IPS DF 4.7 (cell line): ENCODE results near the gene MDFI.

Source experiments
- DNase-seq: peaks from one replicate; pipeline ENCODE4 v3.0.0-alpha.2; 2013; ENCODE audit warnings: low spot score; ENCODE audit errors: extremely low read depth

Gene MDFI

DNA sequence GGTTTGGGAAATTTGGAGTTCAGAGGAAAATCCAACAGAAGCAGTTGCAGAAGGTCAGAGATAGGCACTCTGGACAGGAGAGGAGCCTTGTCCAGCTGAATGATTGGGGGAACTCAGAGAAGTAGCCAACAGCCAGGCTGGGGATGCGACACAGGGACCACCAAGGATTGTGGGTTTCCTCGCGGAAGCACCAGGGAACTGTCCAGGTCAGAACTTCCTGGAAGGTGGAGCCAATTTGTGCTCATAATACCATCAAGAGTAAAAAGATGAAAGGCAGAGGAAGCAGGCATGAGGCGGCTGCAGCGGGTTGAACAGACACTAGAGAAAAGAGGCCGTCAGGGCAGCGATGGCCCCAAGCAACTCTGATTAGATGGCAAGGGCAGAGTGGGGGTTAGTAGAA lies 33.7 kb downstream of the MDFI start:
- DNase-seq: no peak

DNA sequence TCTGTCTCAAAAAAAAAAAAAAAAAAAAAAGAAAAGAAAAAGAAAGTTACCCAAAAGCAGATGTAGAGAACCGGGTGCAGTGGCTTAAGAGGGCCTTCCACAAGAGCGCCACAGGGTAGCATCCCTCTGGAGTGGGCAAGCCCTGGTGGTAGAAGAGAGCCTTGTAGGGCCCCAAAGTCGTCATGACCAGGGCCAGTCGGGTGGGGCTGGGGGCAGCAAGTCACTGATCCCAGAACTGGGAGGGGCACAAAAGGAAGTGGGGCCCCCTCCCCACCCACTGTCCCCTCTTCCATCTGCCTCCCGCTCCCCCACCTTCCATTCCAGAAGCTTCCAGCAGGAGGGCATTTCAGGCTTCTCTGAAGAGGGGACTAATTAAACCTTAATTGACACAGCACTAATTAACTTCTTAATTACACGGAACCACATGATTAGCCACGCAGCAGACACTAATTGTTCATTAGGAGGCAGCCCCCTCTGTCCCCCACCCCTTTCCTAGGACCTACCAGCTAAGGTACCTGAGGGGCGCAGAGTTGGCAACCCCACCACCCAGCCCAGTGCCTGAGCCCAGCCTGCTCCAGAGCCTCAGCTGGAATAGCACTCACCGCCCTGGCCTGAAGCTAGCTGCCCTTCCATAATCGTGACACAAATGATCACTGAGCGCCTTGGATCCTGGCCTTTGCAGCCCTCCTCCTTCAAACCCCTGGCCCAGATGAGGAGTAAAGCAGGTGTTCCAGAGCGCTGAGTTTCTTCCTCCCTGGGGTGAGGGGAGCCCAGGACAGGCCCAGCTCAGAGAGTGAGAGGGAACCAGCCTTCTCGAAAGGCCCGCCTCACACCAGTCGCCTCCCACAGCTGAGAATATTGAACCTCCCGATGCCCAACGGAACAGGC lies 34.8 kb downstream of the MDFI start:
- DNase-seq: no peak

DNA sequence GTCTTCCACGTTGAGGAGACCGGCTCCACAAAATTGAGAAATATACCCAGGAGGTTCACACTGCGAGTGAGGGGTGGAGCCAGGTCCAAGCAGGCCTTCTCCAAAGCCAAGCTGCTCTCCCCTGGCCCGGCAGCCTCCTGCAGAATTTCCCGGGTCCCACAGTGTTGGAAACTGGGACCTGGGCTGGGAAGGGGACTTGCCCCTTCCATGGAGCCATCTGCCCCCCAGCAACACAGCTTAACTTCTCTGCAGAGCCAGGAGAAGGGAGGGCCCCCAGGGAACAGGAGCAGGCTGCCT lies 35.4 kb downstream of the MDFI start:
- DNase-seq: no peak

DNA sequence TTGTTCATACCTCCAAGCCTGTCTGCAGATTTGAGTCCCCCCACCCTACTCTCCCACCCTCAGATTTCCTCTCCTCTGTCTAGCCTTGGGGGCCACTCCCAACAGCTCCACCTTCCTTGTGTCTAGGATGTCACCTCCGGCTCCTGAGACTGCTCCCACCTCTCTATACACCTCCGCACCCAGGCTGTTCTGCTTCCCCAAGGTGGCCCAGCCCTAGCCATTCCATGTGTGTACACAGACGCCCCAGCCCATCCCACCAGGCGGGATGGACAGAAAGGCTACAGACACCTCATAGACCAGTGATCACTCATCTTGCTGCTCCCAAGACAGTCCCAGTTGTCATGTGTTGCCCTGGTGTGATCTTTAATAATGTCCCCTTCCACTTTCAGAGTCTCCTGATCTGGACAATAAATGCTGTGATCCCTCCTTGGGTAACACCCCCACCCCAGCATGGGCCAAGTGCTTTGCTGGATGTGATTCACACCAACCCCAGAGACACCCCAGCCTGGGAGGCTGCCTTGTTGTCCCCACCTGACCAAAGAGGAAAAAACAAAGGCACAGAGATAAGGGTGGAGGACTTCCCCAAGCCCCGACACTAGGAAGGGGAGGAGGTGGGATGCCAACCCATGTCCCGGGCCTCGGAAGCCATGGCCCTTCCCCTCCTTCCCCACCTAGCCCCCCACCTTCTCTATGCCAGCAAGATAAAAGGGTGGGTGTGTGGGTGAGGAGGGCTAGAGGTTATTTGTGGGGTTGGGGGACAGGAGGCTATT lies 36.1 kb downstream of the MDFI start:
- no peak for DNase-seq

DNA sequence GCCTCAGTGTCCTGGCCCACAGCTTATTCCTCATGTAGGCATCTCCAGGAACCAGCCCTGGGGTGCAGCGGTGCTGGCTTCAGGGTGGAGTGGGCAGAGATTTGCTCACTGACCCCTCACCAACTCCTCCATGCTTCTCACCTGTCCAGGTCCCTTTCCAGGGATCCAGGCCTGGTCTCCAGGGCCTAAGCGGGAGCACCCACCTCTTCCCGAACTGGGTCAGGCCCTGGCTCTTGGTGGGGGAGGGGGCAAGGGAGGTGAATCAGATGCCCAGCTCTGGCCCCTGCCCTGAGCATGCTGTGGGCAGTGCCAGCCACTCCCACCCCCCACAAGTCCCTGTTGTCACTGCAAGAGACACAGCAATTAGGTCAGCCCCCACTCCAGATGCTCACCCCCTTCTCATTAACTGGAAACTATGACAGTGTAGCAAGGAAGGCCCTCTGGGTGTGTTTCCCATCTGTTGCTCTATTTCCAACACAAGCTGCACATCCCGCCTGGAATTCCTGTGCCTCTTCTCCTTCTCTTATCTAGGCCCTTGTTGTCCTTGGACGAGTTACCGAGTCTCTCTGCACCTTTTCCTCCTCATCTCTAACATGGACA lies 37.0 kb downstream of the MDFI start:
- no peak for DNase-seq

DNA sequence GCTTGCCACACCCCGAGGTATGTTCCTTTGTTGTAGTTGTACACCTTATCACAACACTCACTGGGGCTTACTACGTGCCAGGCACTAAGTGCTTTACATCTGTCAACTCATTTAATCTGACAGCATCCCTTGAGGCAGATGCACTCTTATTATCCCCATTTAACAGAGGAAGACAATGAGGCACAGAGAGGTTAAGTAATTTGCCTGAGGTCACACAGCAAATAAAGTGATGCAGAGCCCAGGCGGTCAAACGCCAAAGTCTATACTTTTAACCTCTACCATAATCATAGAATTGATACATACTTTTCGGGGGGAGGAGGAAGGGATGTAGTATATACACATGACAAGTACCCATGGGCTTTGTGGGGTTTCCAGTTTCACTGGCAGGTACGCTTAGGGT lies 37.7 kb downstream of the MDFI start:
- DNase-seq: no peak

DNA sequence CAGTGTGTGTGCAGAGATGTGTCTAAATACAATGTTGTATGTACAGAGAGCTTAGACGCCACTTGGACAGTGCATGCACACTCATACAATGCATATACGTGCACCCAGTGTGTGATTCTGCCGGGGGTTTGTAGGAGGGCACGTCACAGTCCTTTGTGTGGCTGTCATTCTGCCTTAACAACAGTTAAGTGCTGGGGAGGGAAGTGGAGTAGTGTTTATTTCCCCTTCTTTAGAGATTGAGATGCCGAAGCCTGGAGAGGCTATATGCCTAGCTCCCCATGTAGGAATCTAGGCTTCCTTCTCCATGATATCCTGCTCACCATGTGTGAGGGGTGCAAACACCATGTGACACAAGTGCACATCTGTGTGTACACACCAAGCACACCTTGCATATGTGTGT lies 38.2 kb downstream of the MDFI start:
- DNase-seq: no peak

DNA sequence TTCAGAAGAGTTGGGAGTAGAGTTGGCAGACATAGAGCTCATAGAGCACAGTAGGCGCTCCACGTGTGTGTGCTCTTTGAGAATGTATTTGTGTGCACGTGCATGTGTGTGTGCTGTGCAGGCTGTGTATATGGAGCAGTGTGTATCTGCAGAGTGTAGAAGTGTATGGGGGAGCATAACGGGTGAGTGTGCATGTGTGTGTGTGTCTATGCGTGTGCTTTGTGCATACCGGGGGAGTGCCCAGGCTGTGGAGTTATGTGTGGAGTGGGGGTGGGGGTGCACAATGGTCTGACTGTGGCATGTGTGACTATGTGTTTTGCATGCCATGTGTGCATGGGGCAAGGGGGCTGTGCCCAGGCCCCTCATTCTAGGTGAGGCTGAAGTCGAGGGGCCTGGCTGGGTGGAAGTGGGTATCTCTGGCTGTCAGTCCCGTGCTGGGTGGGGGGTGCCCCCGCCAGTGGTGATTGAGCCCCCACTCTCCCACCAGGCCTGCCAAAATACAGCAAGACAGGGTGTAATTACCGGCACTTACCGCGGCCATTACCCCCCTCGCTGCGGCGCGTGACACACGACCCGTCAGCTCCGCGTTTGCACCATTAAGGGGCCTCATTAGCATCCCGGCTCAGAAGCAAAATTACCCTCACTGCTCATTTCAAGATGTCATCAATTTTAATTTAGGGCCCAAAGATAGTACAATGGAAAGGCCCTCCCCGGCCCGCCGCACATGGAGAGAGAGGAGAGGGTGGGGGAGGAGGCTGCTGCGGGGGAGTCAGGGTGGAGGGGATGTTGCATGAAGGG lies 39.1 kb downstream of the MDFI start:
- no peak for DNase-seq

DNA sequence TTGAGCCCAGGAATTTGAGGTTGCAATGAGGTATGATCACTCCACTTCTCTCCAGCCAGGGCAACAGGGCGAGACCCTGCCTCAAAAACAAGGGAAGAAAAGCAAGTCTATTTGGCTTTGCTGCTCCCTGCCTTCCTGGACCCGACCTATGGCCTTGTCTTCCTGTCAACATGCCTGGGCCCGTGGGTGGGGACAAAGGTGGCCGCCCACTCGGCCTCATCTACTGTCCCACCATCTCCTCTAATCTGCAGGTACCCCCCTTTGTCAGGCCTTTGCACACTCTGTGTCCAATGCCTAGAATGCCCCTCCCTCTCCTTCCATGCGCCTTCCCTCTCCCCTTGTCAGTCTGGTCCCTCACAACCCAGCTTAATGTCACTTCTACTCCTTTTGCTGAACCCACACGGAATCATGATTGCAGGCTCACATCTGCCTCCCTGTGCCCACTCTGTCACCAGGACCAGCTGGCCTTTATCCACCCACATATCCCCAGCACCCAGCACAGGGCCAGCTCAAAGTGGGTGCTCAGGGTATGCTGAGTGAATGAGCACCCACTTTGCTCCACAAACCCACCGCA lies 40.3 kb downstream of the MDFI start:
- DNase-seq: no peak

DNA sequence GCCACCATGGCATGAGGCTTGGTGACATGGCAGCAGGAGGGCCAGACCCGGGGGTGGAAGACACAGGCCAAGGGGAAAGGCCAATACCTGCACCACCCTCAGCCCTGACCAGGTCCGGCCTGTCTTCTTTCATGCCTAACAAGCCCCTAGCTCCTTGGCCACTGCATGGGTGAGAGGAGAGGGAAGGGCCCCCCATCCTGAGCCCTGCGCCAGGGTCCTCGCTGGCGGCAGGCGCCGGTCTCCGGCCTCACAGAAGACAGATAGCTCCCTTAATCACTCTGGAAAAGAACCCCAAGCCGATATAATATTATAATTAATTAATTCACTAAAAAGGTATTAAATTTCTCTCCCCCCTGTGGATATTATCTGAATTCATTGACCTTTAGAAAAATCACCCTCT lies 41.4 kb downstream of the MDFI start:
- no peak for DNase-seq

DNA sequence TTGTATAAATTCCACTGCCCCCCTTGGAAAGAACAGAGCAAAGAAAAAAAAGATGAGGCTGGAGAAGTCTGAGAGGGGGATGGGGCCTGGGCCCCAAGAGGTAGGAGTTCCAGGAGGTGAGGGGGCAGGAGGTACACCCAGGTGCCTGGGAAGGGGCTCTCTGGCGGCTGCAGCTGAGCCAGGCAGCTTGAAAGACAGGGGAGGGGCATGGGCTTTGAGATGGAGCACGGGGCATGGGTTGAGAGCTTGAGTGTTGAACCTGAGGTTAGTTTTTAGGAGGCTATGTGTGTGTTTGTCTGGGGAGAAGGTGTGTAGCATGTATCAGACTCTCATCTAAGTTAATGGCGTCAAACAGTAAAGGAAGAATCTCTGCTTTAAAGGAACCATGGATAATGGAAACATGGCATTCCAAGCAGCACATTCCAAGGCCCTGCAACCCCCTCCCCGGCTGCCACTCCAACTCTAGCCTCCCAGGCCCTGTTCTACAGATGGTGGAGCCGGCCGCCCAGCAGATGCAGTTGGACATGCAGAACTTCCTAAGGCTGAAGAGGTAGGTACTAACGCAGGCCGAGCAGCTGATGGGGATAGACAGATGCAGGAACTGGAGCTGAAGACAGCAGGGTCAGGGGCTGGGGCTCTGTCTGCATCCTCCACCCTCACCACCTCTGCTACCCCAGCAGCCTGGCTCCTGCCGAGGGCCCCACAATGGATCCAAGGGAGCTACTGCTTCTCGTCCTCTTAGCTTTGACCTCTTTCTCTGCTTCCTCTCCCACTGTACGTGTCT lies 42.1 kb downstream of the MDFI start:
- no peak for DNase-seq

DNA sequence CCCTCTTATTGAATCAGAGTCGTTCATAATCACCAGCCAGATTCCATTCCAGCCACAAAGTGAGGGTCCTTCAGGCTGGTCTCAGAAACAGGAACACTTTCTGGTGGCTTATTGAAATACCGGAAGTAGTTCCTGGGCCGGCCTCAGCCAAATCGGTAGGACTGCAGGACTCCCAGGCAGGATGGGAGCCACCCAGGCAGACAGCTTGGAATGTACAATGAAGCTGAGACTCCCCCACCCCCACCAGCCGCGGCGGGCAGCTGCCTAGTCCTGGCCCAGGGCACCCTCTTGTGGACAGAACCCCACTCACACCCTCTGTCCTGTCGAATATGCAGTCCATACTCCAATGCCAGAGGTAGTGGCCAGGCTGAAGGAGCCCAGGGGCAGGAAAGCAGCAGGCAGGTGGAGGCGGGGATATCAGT lies 43.8 kb downstream of the MDFI start:
- DNase-seq: peak; percentile 69

DNA sequence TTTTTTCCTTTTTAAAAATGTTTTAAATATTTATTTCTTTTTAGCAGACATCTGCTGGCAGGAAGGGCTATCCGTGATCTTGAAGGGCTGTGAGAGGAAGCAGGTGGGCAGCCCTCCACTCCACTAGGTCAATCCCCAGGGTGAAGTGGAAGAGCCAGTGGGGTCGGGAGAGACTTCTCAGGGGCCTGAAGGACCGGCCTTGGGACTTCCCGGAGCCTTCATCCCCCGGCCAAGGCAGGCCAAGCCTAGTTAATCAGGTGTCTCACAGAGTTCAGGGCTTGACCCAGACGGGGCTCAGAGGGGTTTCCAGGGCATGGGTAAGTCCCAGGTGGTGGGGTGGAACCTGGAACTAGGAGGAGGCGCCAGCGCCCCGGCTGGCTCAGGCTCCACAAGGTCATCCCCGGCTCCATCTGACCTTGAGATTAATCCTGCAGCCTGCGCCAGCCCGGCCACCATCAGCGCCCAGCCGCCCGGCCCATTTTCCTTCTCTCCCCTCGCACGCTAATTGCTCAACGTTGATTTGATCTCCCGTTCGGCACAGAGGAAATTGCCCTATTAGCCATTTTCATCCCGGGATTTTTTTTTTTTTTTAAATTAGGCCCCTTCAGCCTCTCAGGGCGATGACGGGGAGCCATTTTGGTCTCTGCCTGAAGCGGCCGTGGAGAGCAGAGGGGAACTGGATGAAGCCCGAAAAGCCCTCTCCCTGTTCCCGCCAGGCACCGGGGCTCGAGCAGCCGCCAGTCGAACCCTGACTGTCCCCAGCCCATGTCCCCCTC lies 44.4 kb downstream of the MDFI start:
- DNase-seq: no peak

DNA sequence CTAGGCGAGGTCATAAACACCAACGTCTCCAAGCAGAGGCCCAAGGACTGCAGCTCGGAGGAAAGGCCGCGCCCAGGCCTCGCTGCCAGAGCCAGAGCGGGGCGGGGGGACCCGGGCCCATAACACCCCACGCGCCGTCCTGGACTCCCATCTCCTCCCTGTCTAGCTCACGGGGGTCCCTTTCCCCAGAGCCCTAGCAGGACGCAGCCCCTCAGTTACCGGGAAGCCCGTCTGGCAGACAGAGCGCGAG lies 44.9 kb downstream of the MDFI start:
- DNase-seq: no peak

DNA sequence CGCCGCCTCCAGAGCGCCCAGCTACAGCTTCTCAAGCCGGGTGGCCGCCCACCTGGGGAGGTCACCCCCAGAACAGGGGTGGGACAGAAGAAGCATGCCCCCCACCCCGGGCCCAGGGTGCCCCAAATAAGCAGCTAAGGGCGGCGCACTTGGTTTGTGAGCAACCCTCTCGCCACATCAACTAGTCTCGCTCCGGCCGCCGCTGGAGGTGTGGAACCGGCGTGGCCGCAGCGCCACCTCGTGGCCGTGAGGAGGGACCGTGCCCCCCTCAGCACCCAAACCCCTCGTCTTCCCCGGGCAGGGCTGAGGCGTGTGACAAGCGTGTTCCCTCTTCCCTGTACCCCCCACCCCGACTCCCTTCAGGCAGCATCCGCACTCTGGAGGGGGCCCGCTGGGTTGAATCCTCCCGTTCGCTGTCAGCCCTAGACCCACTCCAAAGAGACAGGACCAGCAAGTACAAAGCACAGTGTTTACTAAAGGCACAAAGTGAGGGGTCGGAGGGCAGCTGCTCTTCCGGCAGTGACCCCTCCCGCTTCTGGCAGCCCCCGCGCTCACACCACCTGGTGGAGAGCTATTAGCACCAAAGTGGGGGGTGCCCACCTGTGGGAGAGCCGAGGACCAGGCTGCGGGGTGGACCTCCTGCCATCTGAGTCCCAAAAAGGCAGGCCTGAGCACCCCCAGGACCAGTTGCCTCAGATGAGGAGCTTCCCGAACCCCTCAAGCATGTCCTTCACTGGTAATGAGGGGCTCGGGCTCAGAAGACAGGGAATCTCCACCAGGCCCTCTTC lies 45.4 kb downstream of the MDFI start:
- DNase-seq: no peak

DNA sequence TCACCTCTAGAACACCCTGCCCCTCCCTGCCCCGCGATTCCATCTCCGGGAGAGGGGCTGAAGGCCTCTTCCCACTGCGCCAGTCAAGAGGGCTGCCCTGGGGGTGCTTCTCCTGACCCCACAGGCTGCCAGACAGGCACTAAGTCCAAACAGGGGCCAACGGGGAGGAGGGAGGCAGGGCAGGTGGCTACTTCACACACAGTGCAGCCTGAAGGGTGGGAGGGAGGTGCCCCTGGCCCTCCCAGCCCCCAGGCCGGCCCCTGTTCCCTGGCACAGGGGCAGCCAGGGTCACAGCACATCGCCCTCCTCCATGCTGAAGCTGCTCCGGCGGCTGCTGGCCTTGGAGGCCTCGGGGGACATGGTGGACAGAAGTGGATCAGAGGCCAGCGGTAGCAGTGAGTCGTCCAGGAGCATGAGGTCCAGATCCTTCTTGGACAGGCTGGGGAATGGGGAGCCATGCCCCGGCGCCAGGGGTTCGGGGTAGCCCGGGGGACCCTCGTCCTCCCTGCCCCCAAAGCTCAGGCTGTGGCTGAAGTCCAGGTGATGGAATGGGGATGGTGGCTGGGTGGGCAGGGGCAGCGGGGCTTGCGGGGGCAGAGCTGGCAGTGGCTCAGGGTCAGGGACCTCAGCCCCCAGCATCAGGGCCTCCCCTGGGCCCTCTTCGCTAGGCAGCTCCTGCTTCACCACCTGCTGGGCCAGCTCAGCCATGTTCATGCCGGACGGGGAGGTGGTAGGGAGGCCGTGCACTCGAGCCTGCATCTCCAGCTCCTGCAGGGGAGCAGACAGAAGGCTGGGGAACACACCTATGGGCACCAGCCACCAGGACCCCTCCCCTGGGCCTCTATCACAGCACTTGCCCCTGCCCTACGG lies 46.3 kb downstream of the MDFI start:
- DNase-seq: no peak

DNA sequence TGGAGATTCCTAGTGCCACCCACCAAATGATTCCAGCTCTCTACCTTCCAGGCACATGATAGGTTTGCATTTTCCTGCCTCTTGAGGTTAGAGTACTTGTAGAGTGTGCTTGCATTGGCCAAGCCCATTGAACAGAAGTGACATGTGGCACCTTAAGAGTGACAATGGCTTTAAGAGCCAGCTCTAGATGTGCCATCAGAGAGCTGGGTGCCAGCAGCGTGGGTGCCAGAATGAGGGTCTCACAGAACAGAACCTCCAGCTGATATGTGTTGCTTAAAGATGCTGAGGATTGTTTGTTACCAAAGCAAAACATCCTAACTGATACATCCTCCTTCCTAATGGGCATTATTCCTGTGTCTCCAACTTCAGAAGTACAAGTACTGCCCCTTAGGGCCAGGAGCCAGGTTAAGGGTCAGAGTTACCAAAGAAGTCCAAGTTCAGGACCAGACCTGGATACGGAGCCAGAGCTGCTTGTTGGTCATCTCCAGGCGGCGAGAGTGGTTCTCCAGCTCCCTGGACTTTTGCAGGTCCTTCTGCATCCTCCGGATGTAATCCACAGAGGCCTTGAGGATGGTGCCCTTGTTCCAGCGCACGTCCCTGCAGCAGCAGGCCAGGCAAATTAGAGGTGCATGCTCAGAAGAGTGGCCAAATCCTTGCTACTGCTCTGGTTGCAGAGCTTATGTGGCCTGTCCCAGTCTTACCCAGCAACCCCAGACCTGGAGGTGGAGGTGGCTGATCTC lies 47.5 kb downstream of the MDFI start:
- no peak for DNase-seq
